A549 (cell line): Measurements from ENCODE around the gene PSD2.

ENCODE experiments used
- CEBPB ChIP-seq, 2 experiments: fragments of >200 bp in 1 of 2; sonication (Bioruptor Twin) in 1 of 2; formaldehyde crosslinking in 1 of 2; IDR thresholded peaks; 2 replicates each; pipeline ENCODE4 v1.6.1; 2012 to 2016
- CTCF ChIP-seq: fragments of >200 bp; sonication (Bioruptor Twin); formaldehyde crosslinking; IDR thresholded peaks from 3 replicates; pipeline ENCODE4 v1.5.1; 2016
- NFE2L2 ChIP-seq: fragments of 150-350 bp; conservative IDR thresholded peaks from 2 replicates; pipeline ENCODE4 v1.6.1; 2014; ENCODE audit warnings: low read length
- PBX3 ChIP-seq: IDR thresholded peaks from 2 replicates; pipeline ENCODE4 v1.6.1; 2012
- PHF8 ChIP-seq: fragments of 200-600 bp; sonication (generic); IDR thresholded peaks from 2 replicates; pipeline ENCODE4 v1.6.1; 2016; ENCODE audit warnings: low read depth, mild to moderate bottlenecking, antibody characterized with exemption, moderate library complexity, borderline replicate concordance
- TF ChIP-seq, protein P1 (sequence below): IDR thresholded peaks from 2 replicates; pipeline ENCODE4 v1.6.1; 2012; ENCODE audit warnings: low read depth, borderline replicate concordance

DNA sequence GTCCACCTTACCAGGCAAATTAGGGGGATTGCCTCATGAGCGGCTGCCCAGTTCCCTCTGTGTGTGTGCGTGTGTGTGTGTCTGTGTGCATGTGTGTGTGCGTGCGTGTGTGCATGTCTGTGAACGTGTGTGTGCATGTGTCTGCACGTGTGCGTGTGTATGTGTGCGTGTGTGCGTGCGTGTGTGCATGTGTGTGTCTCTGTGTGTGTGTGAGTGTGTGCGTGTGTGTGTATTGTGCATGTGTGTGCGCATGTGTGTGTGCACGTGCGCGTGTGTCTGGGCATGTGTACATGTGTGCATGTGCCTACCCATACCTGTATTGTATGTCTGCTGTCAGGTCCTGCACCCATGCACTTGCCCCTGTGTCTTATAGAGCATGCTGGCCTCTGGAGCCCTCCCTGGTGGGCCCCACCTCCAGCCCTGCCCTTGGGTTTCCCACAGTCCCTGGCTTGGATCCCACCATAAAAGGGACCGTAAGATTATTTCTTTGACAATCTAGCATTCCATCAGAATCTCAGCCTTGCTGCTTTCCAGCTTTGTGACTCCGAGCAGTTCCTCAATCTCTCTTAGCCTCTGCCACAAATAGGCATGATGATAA, 9.3 kb downstream of the PSD2 start:
- TF ChIP-seq CTCF (no peak), NFE2L2 (no peak), PBX3 (no peak), PHF8 (no peak), CEBPB (IDR thresholded peaks at IDR 0.05) (no peak)
- TF ChIP-seq, protein P1, sequence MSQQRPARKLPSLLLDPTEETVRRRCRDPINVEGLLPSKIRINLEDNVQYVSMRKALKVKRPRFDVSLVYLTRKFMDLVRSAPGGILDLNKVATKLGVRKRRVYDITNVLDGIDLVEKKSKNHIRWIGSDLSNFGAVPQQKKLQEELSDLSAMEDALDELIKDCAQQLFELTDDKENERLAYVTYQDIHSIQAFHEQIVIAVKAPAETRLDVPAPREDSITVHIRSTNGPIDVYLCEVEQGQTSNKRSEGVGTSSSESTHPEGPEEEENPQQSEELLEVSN: no peak
